GM12878 (cell line): ENCODE measurements around the gene NOS1AP. TPM values are rescaled to one million over a fixed set of nuclear protein-coding genes. Genes with fewer than 3 reads are reported as not detected.

Experiments used
- ATAC-seq: fragments of 200-7000 bp; cut with Tn5 transposase; 3 replicates; pipeline ENCODE4 v1.9.1; 2020; ENCODE audit warnings: mild to moderate bottlenecking, moderate library complexity
- BruUV-seq: library from RNA; stranded (reverse); fragments of 400-500 nt; replicated peaks from 2 replicates; lab custom pipeline; 2021; lab: Mats Ljungman, UMichigan
- CTCF ChIA-PET: fragments of 300-600 bp; sonication (Branson Sonifier 250); formaldehyde crosslinking; extraction: SDS; loops from one replicate; lab custom pipeline; 2021; ENCODE audit warnings: inconsistent platforms; lab: Yijun Ruan, JAX
- POLR2A ChIA-PET: fragments of 350-600 bp; formaldehyde crosslinking; extraction: SDS; loops from one replicate; lab custom pipeline; 2021; ENCODE audit warnings: inconsistent platforms; lab: Charles Lee
- RAD21 ChIA-PET: fragments of 300-600 bp; sonication (Branson Sonifier 250); formaldehyde crosslinking; loops from one replicate; lab custom pipeline; 2023; ENCODE audit warnings: antibody characterized with exemption; ENCODE audit not compliant: unreplicated experiment; lab: Charles Lee
- SMC1A ChIA-PET: fragments of 300-600 bp; sonication (Branson Sonifier 250); formaldehyde crosslinking; loops from one replicate; lab custom pipeline; 2023; ENCODE audit not compliant: unreplicated experiment, uncharacterized antibody; lab: Charles Lee
- DNase-seq: peaks from one replicate; pipeline ENCODE4 v3.0.0-alpha.2; 2011; ENCODE audit warnings: low read depth, low spot score
- FAIRE-seq: peaks from 3 replicates; lab custom pipeline; 2011; peaks lifted over from hg19 to GRCh38; lab: Jason Lieb, UNC
- H2AFZ ChIP-seq: 2 replicates; pipeline ENCODE4 v1.6.0; 2011; ENCODE audit warnings: low read depth, low read length, control low read depth; ENCODE audit not compliant: control insufficient read depth
- H3K27ac ChIP-seq: 2 replicates; pipeline ENCODE4 v1.5.1; 2011; ENCODE audit warnings: control low read depth; ENCODE audit not compliant: control insufficient read depth, insufficient read depth
- H3K27me3 ChIP-seq, 2 experiments: replicated peaks in 1 of 2; 2 replicates each; pipeline versions ENCODE4 v1.6.0 to v1.6.1; 2011; ENCODE audit warnings: low read length in 1 of 2; ENCODE audit not compliant: control insufficient read depth in 2 of 2, insufficient read depth in 2 of 2
- H3K36me3 ChIP-seq, 2 experiments: 2 replicates each; pipeline ENCODE4 v1.5.1; 2011; ENCODE audit warnings: low read length in 1 of 2; ENCODE audit not compliant: control insufficient read depth in 2 of 2, insufficient read depth in 2 of 2
- H3K4me1 ChIP-seq: 2 replicates; pipeline ENCODE4 v1.6.1; 2011; ENCODE audit warnings: mild to moderate bottlenecking, low read length, moderate library complexity, mixed read lengths; ENCODE audit not compliant: control insufficient read depth, insufficient read depth
- H3K4me2 ChIP-seq: 2 replicates; pipeline ENCODE4 v1.6.0; 2011; ENCODE audit warnings: control low read depth; ENCODE audit not compliant: control insufficient read depth, insufficient read depth
- H3K4me3 ChIP-seq: fragments of 200-600 bp; sonication (generic); 2 replicates; pipeline ENCODE4 v1.5.1; 2016
- H3K79me2 ChIP-seq: 2 replicates; pipeline ENCODE4 v1.6.0; 2011; ENCODE audit warnings: low read length; ENCODE audit not compliant: control insufficient read depth, insufficient read depth
- H3K9ac ChIP-seq: 2 replicates; pipeline ENCODE4 v1.8.0; 2011; ENCODE audit warnings: low read length, control low read depth, mixed read lengths; ENCODE audit not compliant: control insufficient read depth, insufficient read depth
- H3K9me3 ChIP-seq: replicated peaks from 3 replicates; pipeline ENCODE4 v1.5.1; 2011; ENCODE audit warnings: mild to moderate bottlenecking, low read length; ENCODE audit not compliant: control insufficient read depth, insufficient read depth
- H4K20me1 ChIP-seq: 2 replicates; pipeline ENCODE4 v1.6.0; 2011; ENCODE audit not compliant: control insufficient read depth, insufficient read depth
- GATAD2B ChIP-seq: fragments of 450-650 bp; conservative IDR thresholded peaks from 2 replicates; pipeline ENCODE4 v1.6.1; 2017; ENCODE audit warnings: low read depth, mild to moderate bottlenecking, moderate library complexity
- KDM1A ChIP-seq: fragments of 200-600 bp; sonication (generic); IDR thresholded peaks from 2 replicates; pipeline ENCODE4 v1.6.1; 2016; ENCODE audit warnings: borderline replicate concordance
- NFXL1 ChIP-seq: fragments of 450-650 bp; IDR thresholded peaks from 2 replicates; pipeline ENCODE4 v1.6.1; 2017; ENCODE audit warnings: antibody characterized with exemption, mild to moderate bottlenecking, borderline replicate concordance
- SPI1 ChIP-seq: IDR thresholded peaks from 2 replicates; pipeline ENCODE4 v1.6.1; 2011; ENCODE audit warnings: low read depth, mild to moderate bottlenecking, low read length, moderate library complexity, borderline replicate concordance; ENCODE audit not compliant: insufficient read depth
- ZBTB40 ChIP-seq: fragments of 450-650 bp; IDR thresholded peaks from 2 replicates; pipeline ENCODE4 v1.6.1; 2016; ENCODE audit warnings: mild to moderate bottlenecking, moderate library complexity, borderline replicate concordance
- ZNF274 ChIP-seq: IDR thresholded peaks from one replicate; pipeline ENCODE4 v1.8.0; 2011; ENCODE audit not compliant: insufficient read length, insufficient read depth
- WGBS: methylation state at CpG from one replicate; pipeline ENCODE4 v1.1.6; 2016; ENCODE audit warnings: low lambda C conversion rate; ENCODE audit not compliant: insufficient replicate concordance, insufficient coverage; ENCODE audit errors: missing lambda C conversion rate; 5-methylcytosine and 5-hydroxymethylcytosine counted together
- in situ Hi-C: fragments of 300-500 bp; cut with MboI; formaldehyde crosslinking; loops from 9 replicates; pipeline ENCODE4 v1.14.3; 2018; ENCODE audit warnings: mixed read lengths
- intact Hi-C: fragments of 100-400 bp; cut with micrococcal nuclease; formaldehyde crosslinking; loops from one replicate; pipeline ENCODE4 v1.14.2; 2022; ENCODE audit not compliant: unreplicated experiment
- polyA plus RNA-seq, 11 experiments: library from polyadenylated mRNA; depleted of rRNA in 4 of 11; unstranded in 6 of 11; stranded (reverse) in 5 of 11; fragments of >200 nt; fragmentation: Nextera tagmentation in 4 of 11; fragmentation: Illumina TruSeq in 1 of 11; extraction: Ambion mirVana in 4 of 11; extraction: Trizol in 1 of 11; gene quantifications; 1 replicate in 1 of 11; 2 replicates in 10 of 11; pipeline versions ENCODE4 v1.2.1 to v1.2.3, GENCODE V29; 2011 to 2016; ENCODE audit warnings: inconsistent platforms in 2 of 11, missing spikeins in 2 of 11, low read depth in 1 of 11
- total RNA-seq, 4 experiments: library from RNA; depleted of rRNA in 3 of 4; stranded (reverse); fragments of >200 nt in 3 of 4; fragmentation: Illumina TruSeq in 1 of 4; extraction: Trizol in 1 of 4; gene quantifications; 2 replicates each; pipeline versions ENCODE4 v1.2.1 to v1.2.3, GENCODE V29; 2013 to 2021

The NOS1AP gene
- total and polyA plus RNA-seq, 10 of the 15 experiments (the other 5 are each of a cell fraction or from before 2014, with no cell fraction given) = 0.03 to 0.15 TPM; not detected in 8

DNA sequence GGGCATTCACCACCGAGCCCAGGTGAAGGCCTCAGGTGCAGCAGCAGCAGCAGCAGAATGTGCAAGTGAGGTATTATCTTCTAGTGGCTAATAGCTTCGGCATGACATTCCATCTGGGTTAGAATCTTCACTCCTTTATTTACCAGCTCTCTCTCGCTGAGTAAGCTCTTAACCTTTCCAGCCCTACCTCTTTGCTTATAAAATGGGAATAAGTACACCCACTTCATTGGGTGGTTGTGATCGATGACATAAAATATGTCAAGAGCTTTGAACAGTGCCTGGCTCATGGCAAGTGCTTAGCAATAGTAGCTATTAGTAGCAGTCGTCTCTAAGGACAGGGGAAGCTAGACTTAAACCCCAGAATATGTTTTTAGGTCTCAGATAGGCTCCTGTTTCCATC, 149.5 kb downstream of the NOS1AP start:
- in situ Hi-C loops (no loop called here), intact Hi-C loops (no loop called here)
- H4K20me1 ChIP-seq = no peaks in the 10 kb centered on the region
- 12% methylated on average over 5 of the region's 5 CpGs for WGBS
- ChIA-PET POLR2A (no interaction called here), RAD21 (no interaction called here), CTCF (no interaction called here), SMC1A (interaction anchor here (1.1 kb wide), 1 partner anchor 9 kb away, joined by 3 read pairs; no protein-coding TSS in a partner anchor)
- no peak overlapping the region for H3K4me3 ChIP-seq
- H3K9me3 ChIP-seq = no peaks in the 10 kb centered on the region
- no peaks in the 10 kb centered on the region for H3K27me3 ChIP-seq
- ATAC-seq = no peak
- H3K9ac ChIP-seq = no peak overlapping the region
- H3K4me2 ChIP-seq = no peak overlapping the region
- no peaks in the 10 kb centered on the region for H3K4me1 ChIP-seq
- no peak overlapping the region for H2AFZ ChIP-seq
- no peak for TF ChIP-seq GATAD2B
- no peak for TF ChIP-seq ZNF274
- TF ChIP-seq NFXL1 = no peak
- TF ChIP-seq SPI1 = no peak
- TF ChIP-seq ZBTB40 = no peak
- TF ChIP-seq KDM1A = no peak
- no peak for DNase-seq
- no peak overlapping the region for H3K27ac ChIP-seq
- FAIRE-seq = no peak
- no TSS peak for BruUV-seq
- no peaks in the 10 kb centered on the region for H3K79me2 ChIP-seq
- H3K36me3 ChIP-seq = no peaks in the 10 kb centered on the region
